SKM-1 treated with dmso at 0.1 percent for 144 hours (cell line): ENCODE data around the gene SLC25A24.
A peak's percentile ranks its signal among the peaks of the same experiment; 100 is the strongest.
"Not testable (repeated sequence)": the region's sequence is repeated elsewhere in the genome, so short reads cannot be mapped to it uniquely, and the experiment has no call there.

Source experiments
- DNase-seq: peaks from one replicate; lab custom pipeline; 2025; ENCODE audit not compliant: unreplicated experiment; lab: John Stamatoyannopoulos, UW

SLC25A24 gene

DNA sequence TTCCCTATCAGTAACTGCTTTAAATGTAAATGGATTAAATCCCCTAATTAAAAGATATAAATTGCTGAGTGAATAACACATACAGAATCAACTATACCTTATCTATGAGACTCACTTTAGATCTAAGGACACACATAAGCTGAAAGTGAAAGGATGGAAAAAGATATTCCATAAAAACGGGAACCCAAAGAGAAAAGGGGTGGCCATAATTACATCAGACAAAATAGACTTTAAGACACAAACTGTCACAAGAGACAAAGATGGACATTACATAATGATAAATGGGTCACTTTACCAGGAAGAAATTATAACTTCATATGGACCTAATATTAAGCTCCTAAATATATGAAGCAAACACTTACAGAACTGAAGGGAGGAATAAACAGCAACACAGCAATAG is 59.2 kb downstream of the SLC25A24 start:
- DNase-seq: no peak

DNA sequence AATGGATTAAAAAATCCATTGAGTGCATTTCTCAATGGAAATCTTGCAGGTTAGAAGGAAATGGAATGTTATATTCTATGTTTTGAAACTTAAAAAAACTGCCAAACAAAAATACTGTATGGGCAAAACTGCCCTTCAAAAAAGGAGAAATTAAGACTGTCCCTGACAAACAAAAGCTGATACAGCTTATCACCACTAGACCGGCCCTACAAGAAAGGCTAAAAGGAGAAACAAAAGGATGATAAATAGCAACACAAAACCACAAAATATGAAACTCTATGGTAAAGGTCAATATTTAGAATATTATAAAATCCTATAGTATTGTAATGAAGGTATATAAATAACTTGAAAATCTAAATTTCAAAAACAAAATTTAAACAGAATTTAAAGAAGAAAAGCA is 60.0 kb downstream of the SLC25A24 start:
- no peak for DNase-seq

DNA sequence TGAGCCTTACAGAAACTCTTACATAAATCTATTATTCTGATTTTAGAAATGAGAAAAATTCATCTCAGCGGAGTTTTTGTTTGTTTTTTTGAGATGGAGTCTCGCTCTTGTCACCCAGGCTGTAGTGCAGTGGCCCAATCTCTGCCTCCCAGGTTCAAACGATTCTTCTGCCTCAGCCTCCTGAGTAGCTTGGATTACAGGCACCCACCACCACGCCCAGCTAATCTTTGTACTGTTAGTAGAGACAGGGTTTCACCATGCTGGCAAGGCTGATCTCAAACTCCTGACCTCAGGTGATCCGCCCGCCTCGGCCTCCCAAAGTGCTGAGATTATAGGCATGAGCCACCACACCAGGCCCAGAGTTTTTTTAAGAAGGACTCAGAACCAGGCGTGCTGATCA is 60.6 kb downstream of the SLC25A24 start:
- not testable (repeated sequence) for DNase-seq

DNA sequence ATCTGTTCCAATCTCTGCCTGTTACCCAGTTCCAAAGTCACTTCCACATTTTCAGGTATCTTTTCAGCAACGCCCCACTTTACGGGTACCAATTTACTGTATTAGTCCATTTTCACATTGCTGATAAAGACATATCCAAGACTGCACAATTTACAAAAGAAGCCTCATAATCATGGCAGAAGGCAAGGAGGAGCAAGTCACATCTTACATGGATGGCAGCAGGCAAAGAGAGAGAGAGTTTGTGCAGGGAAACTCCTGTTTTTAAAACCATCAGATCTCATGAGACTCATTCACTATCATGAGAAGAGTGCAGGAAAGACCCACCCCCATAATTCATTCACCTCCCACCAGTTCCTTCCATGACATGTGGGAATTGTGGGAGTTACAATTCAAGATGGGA is 67.0 kb downstream of the SLC25A24 start:
- not testable (repeated sequence) for DNase-seq

DNA sequence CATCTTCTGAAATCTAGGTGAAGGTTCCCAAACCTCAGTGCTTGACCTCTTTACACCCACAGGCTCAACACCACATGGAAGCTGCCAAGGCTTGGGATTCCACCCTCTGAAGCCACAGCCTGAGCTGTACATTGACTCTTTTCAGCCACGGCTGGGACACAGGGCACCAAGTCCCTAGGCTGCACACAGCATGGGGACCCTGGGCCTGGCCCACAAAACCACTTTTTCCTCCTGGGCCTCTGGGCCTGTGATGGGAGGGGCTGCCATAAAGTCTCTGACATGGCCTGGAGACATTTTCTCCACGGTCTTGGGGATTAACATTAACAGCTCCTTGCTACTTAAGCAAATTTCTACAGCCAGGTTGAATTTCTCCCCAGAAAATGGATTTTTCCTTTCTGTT is 67.8 kb downstream of the SLC25A24 start:
- not testable (repeated sequence) for DNase-seq

DNA sequence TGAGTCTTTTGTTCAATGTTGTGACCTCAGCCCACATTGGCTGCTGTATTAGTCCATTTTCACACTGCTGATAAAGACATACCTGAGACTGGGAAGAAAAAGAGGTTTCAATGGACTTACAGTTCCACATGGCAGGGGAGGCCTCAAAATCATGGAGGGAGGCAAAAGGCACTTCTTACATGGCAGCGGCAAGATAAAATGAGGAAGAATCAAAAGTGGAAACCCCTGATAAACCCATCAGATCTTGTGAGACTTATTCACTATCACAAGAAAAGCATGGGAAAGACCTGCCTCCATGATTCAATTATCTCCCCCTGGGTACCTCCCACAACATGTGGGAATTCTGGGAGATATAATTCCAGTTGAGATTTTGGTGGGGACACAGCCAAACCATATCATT is 68.9 kb downstream of the SLC25A24 start:
- DNase-seq: not testable (repeated sequence)

DNA sequence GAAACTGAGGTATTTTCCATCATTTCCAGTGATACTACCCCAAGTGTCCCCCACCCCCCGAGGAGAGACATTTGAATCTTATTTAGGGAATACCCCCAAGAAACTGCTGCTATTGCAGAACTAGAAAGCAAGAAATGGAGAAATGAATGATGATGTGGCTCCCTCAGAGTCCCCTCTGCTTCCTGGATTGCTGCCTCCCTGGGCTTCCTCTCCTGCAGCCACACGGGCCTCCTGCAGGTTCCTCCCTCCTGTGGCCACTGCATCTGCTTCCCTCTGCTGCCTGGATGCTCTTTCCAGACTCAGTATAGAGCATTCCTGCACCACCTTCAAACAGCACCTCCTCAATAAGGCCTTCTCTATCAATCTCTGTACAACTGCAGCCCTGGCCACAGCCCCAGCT is 69.3 kb downstream of the SLC25A24 start:
- DNase-seq: peak; percentile 50

DNA sequence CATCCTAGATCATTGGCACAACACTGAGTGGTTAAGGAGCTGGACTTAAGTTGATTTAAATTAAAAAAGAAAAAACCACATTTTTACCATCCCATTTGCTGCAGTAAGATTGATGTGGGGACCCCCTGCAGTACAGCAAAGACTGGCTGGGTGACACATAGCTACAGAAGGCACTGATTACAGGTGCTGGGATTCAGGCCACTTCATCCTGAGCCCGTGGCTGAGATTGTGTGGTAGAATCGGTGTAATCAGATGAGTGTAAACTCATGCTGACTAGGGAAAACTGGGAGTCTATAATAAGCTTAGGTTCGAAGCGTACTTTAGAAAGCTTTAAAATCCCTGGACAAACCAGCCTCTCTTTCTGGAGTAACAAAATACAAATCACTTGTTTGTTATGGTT is 70.1 kb downstream of the SLC25A24 start:
- no peak for DNase-seq

DNA sequence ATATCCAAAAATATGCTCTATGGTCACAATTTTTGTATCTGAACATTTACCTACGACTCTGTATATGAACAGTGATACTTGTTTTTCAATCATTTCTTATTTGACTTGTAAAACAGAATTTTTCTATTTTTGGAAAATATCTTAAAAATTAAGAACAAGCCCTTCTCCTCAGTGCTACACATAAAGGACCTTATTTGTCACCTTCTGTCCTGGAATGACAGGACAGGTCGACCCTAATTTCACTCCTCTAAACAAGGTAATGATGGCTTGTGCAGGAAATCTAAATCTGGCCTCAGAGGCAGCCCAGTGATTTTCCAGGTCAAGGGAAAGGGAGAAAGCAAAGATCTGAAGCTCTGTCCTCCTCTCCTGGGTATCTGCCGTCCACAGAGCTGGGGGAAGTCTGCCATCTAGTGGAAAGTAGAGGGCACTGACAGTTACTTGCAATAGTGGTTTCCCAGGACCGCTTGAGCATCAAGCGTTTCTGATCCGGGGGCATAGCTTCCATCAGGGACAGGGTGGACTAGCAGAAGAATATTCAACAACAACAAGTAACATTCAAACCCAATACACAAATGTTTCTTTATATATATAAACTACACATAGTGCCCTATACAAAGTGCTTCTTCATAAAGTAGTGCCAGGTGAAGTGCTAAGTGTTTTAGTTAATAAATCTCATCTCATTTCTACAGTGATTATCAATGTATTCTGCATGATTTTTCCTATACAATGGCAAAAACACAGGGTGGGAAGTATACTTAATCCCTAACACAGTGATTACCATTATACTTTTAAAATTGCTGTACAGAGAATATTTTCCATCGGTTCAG is 74.6 kb downstream of the SLC25A24 start:
- DNase-seq: peak; percentile 71

DNA sequence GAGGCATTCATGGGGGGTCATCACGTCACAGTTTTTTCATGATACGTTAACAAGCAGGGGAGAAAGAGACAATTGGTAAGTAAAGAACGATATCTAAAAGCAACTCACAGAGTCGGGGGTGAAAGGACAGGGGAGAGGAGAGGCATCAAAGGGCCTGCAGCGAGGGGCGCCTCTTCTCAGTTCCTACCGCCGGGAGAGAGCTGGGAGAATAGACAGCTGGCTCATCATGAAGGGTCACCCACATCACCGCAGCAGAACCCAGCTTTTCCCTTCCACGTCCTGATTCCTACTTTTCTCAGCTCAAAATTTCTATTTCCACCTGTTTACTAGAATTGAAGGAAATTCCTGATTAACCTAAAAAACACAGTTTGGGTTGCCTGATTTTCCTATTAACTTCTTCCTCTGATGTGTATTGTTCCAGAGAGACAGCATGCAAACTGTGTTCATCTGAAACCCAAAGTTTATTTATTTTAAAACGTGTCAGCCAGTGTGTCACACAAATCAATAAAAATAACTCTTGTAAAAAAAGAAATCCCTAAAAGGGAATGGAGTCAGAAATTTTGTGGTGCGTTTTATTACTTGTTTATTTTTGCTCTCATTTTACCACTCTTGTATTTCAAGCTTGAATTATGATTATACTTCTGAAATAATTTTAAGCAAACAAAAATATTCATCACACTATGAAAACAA is 75.4 kb downstream of the SLC25A24 start:
- DNase-seq: no peak

DNA sequence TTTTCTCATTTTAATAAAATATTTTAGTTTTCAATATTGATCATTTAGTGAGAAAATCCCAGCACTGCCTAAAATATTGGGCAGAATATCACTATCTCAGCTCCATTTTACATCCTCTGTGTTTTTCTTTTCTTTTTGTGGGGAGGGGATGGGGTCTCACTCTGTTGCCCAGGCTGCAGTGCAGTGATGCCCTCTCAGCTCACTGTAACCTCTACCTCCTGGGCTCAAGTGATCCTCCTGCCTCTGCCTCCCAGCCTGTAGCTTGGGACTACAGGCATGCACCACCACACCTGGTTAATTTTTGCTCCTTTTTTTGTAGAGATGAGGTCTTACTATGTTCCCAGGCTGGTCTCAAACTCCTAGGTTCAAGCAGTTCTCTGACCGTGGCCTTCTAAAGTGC is 76.1 kb downstream of the SLC25A24 start:
- no peak for DNase-seq

DNA sequence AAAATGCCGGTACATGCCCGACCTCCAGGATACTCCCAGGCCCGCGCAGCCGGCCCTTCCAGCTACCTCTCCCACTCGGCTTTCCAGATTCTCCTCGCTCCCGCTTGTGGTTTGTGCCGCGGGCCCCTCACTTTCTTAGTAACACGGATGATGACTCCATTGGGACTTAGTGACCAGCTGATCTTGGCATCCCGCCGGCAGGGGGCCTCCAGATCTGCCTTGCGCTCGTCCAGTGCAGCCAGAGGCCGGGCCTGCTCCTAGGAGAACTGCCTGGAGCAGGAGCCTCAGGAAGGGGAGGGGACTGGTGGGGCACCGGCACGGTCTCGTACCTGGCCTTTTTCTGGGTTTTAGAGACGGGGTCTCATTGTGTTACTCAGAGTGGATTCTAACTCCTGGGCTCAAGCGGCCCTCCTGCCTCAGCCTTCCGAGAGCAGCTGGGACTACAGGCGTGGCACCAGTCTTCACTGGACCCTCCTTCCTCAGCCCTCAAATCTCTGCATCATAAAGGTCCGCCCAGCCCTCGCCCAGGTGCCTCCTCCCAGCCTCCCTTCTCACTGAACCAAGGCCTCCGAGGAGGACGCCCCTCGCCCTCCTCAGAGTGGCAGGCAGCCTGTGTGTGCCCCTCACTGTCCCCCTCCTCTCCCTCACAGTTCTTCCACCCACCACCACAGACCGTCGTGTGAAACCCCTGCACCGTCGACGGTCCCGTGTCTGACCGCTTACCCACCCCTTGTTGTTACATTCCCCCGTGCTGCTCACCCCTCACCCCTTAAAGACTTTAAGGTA is 78.6 kb downstream of the SLC25A24 start:
- DNase-seq: no peak

DNA sequence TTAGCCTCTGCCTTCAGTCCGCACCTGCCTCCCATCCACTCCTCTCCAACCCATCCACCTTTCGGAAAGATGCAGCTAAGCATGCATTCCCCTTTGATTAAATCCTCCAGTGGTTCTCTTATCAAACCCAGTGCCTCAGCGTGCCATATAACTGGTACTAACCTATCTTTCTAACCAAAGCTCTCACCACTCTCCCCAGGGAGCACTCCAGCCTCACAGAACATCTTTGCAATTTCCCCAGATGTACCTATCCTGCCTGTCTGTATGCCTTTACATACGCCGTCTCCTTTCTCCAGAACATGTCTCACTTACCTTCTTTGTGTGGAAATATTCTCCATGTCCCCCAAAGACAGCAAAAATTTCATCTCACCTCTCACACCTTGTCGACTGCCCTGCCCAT is 80.0 kb downstream of the SLC25A24 start:
- no peak for DNase-seq

DNA sequence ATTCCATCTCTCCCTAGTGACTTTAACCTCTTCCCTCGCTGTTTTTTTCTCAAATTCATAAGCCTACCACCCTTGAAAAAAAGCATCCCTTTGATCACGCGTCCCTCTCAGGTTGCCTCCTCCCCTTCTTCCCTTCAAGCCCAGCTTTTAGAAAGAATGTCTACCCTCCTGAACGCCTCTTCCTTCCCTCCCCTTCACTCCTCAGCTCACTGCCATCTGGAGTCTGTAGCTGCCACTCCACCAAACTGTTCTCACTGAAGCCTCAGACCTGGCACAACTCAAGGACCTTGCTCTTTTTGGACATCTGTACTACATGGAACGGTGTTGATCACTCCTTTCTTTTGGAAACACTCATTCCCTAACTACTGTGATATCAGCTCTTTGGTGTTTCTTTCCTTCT is 80.6 kb downstream of the SLC25A24 start:
- no peak for DNase-seq

DNA sequence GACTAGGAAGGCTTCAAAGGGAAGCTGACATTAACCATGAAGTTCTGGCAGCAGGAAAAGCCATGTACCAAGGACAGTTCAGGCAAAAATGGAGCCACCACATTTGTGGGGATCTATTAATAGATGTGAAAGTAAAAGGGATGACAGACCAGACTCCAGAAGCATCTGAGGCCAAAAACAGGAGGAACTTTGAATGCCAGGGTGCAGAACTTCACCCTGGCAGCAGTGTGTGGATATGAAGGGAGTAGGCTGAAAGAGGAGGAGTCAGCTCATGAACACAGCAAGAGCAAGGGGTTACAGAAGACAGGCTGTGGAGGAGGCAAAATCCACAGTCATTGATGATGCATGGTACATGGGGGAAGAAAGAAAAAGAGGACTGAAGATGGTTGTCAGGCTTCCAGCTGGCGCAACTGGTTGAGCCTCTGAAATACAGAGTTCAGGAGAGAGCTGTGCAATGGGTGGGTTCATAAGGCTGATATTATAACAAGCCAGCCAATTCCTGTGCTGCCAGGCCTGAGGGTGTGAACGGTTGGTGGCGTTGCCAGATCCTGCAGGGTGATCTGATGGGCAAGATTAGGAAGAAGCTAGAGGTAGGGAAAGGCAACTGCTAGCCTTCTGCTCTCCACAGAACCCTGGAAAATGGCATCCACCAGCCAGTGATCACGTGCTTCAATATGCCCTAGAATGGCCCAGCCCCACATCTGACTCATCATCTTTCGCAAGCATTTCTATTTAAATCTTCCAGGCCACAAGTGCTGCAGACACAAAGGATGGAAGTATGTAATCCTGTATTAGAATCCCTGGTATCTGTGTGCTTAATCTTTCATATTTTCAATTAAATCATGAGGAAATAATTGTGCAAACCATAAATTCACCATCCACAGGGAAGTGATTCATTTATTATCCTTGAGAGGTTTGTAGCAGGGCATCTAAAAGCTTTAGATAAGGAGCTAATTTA is 81.9 kb downstream of the SLC25A24 start:
- peak; percentile 42 for DNase-seq

DNA sequence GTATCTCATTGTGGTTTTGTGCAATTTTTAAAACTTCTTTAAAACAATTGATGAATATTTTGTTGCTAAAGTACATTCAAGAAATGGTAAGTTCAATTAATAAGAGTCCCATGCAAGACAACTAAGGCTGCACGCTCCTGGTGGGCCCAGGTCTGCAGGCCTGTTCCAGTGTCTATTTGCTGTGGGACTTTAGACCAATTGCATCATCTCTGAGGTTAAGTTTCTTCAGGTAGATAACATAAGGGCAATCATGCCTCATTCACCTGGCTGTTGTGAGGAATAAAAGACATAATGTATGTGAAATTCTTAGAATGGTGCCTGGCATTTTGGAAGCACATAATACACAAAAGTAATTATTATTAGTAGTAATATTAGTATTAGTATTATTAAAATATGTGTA is 82.9 kb downstream of the SLC25A24 start:
- no peak for DNase-seq

DNA sequence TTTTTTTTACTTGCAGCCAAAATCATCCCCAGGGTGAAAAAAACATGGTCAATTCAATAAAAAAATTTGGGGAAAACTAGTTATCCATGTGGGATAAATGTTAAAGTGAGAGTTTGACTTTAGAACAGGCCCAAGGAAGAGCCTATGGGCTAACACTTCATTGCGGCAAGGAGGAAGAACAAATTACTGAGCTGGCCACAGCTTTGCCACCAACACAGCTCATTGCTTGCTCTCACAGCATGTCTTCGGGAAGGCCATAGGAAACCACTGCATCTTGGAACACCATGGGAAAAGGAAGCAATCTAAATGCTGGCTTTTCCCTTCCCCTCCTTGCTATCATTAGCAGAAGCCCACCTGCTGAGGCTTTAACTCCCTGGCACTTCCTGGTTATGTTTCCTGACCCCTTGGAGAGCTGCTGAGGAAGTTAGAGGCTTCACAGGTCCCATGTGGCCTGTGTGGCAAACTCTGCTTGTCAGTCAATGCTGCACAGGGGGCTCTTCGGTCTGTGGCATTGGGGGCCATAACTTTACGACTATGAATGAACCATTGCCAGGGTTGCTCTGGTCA is 86.0 kb downstream of the SLC25A24 start:
- peak; percentile 8 for DNase-seq

DNA sequence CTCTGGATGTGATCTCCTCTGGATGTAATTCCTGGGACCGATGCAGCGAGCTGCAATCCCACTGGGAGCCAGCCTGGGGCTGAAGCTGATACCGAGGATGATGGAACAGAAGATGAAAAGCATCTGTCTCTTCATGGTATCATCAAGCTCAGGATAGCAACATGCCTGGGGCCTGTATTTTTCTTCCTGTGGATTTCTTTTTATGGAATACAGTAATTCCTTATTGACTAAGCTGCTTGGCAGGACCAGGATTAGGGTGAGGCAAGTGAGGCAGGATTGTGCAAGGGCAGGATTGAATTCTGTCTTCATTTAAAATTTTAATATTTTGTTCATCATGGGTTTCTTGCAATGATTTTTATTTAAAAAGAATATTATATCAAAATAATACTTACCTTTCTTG is 86.6 kb downstream of the SLC25A24 start:
- DNase-seq: no peak

DNA sequence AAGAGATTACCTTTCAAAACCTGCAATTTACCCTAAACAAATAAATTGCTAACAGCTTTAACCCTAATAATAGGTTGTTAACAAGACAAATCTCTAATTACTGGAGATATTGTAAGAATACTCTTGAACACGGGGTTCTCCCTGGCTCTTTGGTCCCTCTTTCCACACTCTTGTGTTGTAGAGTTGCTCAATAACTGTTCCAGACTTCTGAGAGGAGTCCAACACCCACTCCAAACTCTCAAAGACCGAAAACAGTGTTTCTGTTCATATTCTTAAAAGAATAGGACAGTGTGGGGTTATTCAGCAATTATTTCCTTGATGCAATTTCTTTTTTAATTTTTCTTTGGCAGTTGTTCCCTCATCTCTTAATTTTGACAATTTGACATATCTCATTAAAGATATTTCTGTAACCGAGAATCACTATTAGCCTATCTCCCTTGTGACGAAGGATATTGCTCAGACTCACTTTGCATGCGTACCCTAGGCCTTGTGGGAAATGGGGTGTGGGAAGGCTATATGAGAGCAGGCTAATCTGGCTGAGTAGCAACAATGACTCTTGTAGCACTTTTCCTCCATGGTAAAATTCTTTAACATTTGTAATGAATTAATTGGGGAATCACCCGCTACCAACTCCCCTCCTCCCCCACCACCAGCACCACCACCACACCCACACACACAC is 90.7 kb downstream of the SLC25A24 start:
- DNase-seq: no peak

DNA sequence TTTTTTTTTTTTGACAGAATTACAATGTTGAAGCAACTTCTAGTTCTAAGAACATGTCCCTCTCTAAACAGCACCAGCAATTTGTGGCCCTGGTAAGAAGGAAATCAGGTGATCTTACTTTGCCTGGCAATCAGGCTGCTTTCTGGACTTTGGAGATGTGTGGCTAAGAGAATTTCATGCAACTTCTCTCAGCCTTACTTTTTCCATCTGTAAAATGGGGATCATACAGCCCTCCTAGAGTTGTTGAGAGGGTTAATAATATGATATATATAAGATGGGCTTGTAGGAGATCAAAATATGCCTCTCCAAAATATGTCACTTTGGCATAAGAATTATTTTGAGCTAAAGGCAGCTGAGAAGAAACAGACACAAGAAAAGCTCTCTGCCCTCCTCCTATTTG is 92.0 kb downstream of the SLC25A24 start:
- no peak for DNase-seq
